ENCODE results near the gene TMEM63B.
"Not testable (repeated sequence)": the region's sequence is repeated elsewhere in the genome, so short reads cannot be mapped to it uniquely, and the experiment has no call there.

Gene TMEM63B

GRCh38 chr6:44171899-44172546 lies 44.7 kb downstream of the TMEM63B start:
- no peak for DNase-seq (ENCODE audit: low spot score)

DNA sequence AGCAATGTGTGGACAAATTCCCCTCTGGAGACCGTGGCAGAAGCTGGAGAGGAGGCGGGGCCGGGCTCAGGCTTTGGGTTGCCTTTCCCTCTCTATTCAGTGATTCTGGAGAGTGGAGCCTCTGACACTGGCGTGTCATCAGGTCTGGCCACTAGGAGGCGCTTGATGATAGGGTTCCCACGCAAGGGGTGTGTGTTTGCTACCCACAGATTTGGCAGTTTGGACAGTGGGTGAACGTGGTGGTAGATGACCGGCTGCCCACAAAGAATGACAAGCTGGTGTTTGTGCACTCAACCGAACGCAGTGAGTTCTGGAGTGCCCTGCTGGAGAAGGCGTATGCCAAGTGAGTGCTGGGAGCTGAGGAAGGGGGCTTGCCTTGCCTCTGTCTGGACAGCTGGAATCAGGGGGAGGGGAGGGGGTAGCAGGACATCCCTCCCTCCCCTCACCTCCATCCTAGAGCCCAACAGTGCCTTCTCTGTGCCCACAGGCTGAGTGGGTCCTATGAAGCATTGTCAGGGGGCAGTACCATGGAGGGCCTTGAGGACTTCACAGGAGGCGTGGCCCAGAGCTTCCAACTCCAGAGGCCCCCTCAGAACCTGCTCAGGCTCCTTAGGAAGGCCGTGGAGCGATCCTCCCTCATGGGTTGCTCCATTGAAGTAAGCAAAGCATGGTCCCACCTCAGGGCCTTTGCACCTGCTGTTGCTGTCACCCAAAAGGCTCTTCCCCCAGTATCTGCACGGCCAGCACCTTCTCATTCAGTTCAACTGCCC lies 45.6 kb downstream of the TMEM63B start:
- peak; percentile 70 for DNase-seq (ENCODE audit: low spot score)

DNA sequence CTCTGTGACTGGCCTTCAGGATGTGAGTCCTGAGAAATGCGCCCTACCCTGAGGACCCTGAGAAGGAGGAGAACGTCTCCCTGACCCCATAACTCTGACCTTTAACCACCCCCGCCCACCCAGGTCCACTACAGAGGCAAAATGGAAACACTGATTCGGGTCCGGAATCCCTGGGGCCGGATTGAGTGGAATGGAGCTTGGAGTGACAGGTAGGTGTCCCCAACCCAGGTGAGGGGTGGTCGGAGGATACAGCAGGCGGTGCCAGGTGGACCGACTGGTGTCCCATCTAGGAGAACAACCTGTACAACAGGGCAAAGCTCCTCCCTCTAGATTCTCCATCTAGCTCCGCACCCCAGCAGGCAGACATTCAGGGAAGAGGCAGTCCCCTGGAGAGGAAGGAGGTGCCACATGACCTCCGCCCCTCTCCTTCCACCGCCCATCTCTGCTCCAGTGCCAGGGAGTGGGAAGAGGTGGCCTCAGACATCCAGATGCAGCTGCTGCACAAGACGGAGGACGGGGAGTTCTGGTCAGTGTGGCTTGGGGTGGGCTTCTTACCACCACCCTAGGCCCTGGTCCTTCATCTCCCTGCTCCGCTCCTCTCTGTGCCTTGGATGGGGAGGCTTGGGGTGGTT lies 48.9 kb downstream of the TMEM63B start:
- no peak for DNase-seq (ENCODE audit: low spot score)

GRCh38 chr6:44176762-44177509 lies 49.6 kb downstream of the TMEM63B start:
- no peak for DNase-seq (ENCODE audit: low spot score)

DNA sequence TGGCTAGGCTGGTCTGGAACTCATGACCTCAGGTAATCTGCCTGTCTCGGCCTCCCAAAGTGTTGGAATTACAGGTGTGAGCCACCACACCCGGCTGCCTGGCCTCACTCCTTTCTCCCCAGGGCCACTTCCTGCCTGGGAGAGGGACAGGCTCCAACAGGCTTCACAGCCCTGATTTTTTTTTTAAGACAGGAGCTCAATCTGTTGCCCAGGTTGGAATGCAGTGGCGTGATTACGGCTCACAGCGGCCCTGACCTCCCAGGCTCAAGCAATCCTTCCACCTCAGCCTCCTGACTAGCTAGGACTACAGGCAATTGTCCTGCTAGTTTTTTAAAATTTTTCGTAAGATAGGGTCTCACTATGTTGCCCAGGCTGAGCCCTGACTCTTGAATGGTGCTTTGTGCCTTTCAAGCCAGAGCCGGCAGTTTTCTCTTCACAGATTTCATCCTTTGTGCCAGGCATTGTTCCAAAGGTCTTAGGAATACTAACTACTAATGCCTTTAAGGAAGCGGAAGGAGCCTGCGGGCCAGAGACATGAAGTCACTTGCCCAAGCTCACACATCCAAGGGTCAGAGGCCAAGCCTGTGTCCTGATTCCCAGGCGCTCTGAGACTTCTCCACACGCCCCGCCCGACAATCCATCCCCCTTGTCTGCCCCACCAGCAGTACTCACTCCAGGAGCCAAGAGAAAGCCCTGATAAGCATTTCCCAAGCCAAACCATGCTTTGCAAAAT lies 50.5 kb downstream of the TMEM63B start:
- DNase-seq (ENCODE audit: low spot score), result no peak

DNA sequence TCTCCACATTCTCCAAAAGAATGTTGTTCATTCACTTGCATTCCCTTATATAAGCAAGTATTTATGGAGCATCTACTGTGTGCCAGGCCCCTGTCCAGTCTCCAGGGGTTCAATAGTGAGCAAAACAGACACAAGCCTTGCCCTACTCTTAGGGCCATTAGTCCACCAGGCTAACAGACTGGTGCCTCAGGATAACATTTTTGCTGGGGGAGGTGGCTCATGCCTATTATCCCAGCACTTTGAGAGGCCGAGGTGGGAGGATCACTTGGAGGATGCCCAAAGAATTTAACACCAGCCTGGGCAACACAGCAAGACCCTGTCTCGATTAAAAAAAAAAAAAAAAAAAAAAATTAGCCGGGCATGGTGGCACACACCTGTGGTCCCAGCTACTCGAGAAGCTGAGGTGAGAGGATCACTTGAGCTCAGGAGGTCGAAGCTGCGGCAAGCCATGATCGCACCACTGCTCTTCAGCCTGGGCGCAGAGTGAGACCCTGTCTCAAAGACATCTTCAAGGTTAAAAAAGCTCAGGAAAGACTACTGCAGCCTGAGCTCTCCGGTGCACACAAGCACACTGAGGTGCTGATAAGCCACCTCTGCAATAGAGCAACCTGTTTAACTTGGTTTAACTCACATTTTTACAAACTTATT lies 51.2 kb downstream of the TMEM63B start:
- no peak for DNase-seq (ENCODE audit: low spot score)

DNA sequence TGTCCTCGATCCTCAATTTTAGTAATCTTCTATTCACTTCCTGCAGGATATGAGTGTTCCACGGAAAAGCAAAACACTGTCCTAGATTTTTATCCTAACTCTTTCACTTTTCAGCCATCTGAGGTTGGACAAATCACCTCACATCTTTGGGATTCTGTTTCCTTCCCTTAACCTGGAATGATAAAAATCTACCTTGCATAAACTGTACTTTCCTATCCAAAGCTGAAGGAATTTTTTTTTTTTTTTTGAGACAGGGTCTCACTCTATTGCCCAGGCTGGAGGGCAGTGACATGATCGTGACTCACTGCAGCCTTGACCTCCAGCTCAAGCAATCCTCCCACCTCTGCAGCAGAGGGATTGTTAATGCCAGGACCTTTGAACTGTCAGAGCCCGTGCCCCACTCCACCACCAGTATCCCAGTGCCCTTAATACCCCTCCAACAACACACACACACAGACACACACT lies 51.8 kb downstream of the TMEM63B start:
- no peak for DNase-seq (ENCODE audit: low spot score)

- no peak for DNase-seq (ENCODE audit: low spot score)
Measured at GRCh38 chr6:44179648-44180047, 52.3 kb downstream of the TMEM63B start.

DNA sequence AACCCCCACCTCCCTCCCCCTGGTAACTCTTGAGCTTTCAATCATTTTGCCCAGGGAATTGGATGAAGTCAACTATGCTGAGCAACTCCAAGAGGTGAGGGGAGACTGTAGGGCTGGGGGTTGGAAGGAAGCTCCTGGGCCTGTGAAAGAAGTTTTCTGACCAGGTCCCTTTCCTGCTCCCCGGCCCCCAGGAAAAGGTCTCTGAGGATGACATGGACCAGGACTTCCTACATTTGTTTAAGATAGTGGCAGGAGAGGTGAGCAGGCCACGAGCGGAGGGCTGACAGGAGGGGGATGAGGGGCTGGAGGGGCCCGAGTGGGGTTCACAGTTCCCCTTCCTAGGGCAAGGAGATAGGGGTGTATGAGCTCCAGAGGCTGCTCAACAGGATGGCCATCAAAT lies 53.1 kb downstream of the TMEM63B start:
- DNase-seq (ENCODE audit: low spot score), result no peak

- DNase-seq (ENCODE audit: low spot score), result no peak
Measured at GRCh38 chr6:44180886-44181285, 53.5 kb downstream of the TMEM63B start.

- DNase-seq (ENCODE audit: low spot score), result not testable (repeated sequence)
Measured at GRCh38 chr6:44181784-44182183, 54.4 kb downstream of the TMEM63B start.

GRCh38 chr6:44182911-44183390 lies 55.6 kb downstream of the TMEM63B start:
- no peak for DNase-seq (ENCODE audit: low spot score)

DNA sequence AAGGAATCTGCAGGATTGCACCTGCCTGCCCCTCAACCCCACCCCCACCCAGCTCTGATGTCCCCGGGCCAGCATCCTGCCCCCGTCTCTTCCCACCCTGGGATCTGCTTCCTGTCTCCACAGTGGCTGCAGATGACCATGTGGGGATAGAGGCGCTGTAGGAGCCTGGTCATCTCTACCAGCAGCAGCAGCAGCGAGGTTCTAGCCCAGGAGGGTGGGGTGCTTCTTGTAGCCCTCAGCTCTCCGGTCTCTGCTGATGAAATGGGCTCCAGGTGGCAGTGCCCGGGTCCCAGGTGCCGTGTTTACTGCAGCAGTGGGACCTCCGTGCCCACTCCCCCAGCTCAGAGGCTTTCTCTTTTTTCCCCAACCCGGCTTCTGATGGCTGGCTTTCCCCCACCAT lies 56.4 kb downstream of the TMEM63B start:
- no peak for DNase-seq (ENCODE audit: low spot score)

GRCh38 chr6:44185356-44185755 lies 58.0 kb downstream of the TMEM63B start:
- not testable (repeated sequence) for DNase-seq (ENCODE audit: low spot score)

GRCh38 chr6:44185953-44186634 lies 58.7 kb downstream of the TMEM63B start:
- no peak for DNase-seq (ENCODE audit: low spot score)

- DNase-seq (ENCODE audit: low spot score), result no peak
Measured at GRCh38 chr6:44186635-44187025, 59.3 kb downstream of the TMEM63B start.

GRCh38 chr6:44188819-44189218 lies 61.5 kb downstream of the TMEM63B start:
- DNase-seq (ENCODE audit: low spot score), result no peak

DNA sequence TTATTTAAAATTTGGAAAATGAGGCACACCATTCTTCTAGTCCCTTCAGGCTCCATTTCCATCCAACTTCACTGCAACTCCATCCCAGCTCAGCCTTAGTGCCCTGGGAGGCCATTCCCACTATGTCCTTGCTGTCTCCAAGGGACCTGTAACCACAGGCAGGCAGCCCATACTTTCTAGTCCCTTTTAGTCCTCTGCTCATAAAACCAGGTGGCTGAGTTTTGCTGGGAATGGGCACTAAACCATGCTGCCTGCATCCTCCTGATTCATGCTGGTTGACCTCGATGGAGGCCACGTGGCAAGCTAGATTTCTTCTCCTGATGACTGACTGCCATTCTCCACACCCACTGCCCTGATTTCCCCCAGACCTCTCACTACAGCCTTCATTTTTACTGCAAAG lies 61.9 kb downstream of the TMEM63B start:
- no peak for DNase-seq (ENCODE audit: low spot score)

GRCh38 chr6:44190715-44191114 lies 63.4 kb downstream of the TMEM63B start:
- no peak for DNase-seq (ENCODE audit: low spot score)

DNA sequence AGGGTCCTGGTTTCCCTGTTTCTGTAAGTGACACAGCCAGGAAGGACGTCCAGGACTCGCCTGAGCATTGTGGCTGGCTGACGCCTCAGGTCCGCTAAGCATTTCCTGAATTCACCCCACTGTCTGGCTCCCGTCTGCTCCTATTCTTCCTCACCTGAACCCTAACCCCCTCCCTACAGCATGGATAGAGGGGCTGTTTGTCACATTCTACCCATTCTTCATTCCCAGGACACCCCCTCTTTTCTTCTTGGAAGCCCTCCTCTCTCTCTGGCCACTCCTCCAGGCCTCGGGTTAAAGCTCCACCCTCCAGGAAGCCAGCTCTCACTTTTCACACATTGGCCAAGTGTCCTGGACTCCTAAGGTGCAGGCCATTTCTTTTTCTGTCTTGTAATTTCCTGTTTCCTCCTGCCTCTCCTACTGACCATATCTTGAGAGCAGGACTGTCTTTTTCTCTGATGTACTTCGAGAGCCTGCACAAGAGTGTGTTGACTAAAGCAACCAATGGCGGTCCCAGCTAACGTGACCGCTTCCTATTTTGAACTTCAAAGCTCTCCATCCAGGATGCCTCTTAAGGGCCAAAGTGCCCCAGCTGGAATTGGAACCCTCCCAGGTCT lies 65.2 kb downstream of the TMEM63B start:
- no peak for DNase-seq (ENCODE audit: low spot score)

Measured in HuH-7.5 (cell line).